Stimulated activated memory B cell treated with anti-CD40 and anti-IgM and Interleukin-4, amounts not matched to agents 10 μg/mL and 1 μg/mL and 100 μg/mL, for 72 hours (primary cell): Measurements from ENCODE around the gene ZW10.
"Not testable (repeated sequence)": the region's sequence is repeated elsewhere in the genome, so short reads cannot be mapped to it uniquely, and the experiment has no call there.

Experiments used
- ATAC-seq: fragments of 150-1000 bp; cut with Tn5 transposase; 2 replicates; pipeline ENCODE4 v1.10.0; 2021
- H3K27ac Mint-ChIP-seq: one replicate; pipeline ENCODE4 v1.8.0; 2022; ENCODE audit warnings: mild to moderate bottlenecking, mixed read lengths
- H3K27me3 Mint-ChIP-seq: one replicate; pipeline ENCODE4 v1.8.0; 2022; ENCODE audit warnings: mixed read lengths
- H3K36me3 Mint-ChIP-seq: one replicate; pipeline ENCODE4 v1.8.0; 2022; ENCODE audit warnings: mixed read lengths
- H3K4me1 Mint-ChIP-seq: one replicate; pipeline ENCODE4 v1.8.0; 2022; ENCODE audit warnings: mixed read lengths
- H3K4me3 Mint-ChIP-seq: one replicate; pipeline ENCODE4 v1.8.0; 2022; ENCODE audit warnings: mild to moderate bottlenecking, moderate library complexity, mixed read lengths
- H3K9me3 Mint-ChIP-seq: one replicate; pipeline ENCODE4 v1.8.0; 2022; ENCODE audit warnings: mixed read lengths

ZW10 gene

DNA sequence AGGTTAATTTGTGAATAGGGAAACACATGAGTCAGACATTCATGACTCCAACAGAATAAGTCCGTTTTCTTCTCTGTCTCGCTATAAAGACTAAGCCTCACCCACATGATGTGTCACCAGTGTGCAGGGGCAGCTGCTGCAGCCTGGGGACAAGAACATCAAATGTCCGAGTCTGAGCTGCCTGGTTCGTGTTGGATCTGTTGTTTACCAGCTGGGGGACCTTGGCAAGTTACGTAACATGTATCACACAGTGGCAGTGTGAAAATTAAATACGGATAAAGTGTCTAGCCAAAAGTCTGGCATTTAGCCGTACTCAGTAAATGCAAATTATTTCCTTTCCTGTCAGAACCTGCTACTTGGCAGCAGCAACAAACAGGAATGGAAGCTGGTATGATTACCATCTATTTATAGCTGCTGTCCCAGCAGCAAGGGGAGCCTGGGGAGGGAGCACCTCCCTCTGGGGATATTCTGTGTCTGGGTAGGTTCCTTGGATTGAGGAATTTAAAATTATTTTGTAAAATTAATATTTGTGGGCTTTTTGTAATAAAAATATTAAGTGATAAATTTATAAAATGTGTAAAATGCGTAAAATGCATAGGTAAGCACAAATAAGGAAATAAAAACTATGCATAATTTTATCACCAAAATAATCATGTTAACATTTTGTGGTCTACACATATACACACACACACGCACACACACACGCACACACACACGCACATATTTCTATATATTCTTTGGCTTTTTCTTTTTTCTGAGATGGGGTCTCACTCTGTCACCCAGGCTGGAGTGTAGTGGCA lies 4.8 kb upstream of the ZW10 start:
- Mint-ChIP-seq H3K4me3 (no peak overlapping the region), H3K27me3 (peaks cover 33% of the 10 kb centered on the region), H3K4me1 (peaks cover 8% of the 10 kb centered on the region), H3K27ac (no peak overlapping the region), H3K9me3 (no peaks in the 10 kb centered on the region), H3K36me3 (no peaks in the 10 kb centered on the region)
- ATAC-seq, result no peak

DNA sequence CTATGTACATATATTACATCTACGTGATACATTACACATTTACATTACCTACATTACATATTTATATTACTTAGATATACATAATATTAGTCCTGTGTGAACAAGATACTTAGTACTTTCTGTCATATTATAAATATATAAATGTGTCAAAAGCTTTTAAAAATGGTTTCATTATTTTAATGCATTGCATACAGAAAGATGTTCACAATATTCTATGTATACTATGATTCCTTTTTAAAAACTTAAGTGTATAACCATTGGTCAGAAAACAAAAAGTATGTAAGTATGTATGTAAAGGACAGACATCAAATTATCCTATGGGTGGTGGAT lies 647 bp upstream of the ZW10 start:
- ATAC-seq, result no peak
- H3K9me3 Mint-ChIP-seq, result no peaks in the 10 kb centered on the region
- no peaks in the 10 kb centered on the region for H3K36me3 Mint-ChIP-seq
- H3K4me1 Mint-ChIP-seq, result peaks cover 26% of the 10 kb centered on the region
- H3K27ac Mint-ChIP-seq, result peak overlapping the region; percentile 96
- H3K4me3 Mint-ChIP-seq, result peak overlapping the region; percentile 98
- peaks cover under 1% of the 10 kb centered on the region for H3K27me3 Mint-ChIP-seq

DNA sequence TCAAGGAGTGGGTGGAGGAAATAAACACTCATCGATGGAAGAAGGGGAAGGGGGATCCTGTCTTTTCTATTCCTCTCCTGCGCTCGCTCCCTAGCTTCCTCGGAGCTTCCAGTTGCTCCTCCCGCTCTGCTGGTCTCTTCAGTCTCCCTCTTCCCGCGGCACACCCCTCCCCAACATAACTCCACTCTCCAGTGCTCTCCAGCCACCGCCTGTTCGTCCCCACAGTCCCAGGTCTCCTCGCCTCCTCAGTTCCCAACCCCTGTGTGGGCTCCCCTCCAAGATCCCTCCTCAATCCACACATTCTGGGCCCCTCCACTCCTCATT lies 438 bp downstream of the ZW10 start:
- Mint-ChIP-seq H3K27ac (peak overlapping the region; percentile 96), H3K9me3 (no peaks in the 10 kb centered on the region), H3K4me1 (peaks cover 27% of the 10 kb centered on the region), H3K36me3 (peaks cover under 1% of the 10 kb centered on the region), H3K4me3 (peak overlapping the region; percentile 98), H3K27me3 (no peaks in the 10 kb centered on the region)
- no peak for ATAC-seq

DNA sequence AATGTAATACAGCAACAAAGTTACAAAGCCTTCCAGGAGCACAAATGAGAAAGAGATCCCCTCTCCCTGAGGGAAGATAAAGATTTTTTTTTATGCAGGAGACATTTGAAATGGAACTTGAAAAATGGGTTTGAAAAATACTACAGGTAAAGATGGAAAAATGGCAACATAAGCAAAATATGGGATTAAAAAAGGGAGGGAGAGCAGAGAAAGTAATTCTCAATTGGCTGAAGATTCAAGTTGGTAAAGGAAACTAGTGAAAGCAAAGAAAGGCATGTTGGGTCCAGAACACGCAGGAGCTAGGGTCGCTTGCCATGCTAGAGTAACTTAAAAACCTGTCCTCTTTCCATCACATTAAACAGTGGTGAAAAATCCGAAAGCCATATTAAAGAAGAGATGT lies 1.5 kb downstream of the ZW10 start:
- peak overlapping the region; percentile 12 for H3K4me3 Mint-ChIP-seq
- peak overlapping the region; percentile 96 for H3K27ac Mint-ChIP-seq

DNA sequence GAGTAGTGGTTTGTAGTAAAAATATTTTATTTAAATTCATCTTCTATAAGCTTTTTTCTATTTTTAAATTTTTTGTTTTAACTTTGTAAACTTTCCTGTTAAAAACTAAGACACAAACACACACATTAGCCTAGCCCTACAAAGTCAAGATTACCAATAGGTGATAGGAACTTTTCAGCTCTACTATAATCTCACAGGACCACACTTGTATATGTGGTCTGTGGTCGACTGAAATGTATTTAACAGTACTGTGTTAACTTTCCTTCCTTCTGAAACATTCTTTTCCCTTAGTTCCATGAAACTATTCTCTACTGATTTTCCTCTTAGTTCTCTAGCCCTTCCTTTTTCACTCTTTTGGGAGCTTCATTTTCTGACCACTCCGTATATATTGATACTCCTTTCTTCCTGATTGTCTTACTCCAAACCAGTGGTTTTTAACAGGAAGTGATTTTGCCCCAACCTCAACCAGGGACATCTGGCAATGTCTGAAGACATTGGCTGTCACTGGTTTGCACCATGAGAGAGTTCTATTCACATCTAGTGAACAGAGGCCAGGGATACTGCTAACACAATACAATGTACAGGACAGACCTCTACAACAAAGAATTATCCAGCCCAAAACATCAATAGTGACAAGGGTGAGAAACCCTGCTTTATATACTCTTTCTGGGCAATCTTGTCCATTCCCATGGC lies 8.8 kb downstream of the ZW10 start:
- no peak for ATAC-seq
- H3K36me3 Mint-ChIP-seq, result peaks cover 53% of the 10 kb centered on the region
- H3K4me1 Mint-ChIP-seq, result peaks cover 15% of the 10 kb centered on the region
- H3K4me3 Mint-ChIP-seq, result no peak overlapping the region
- H3K27me3 Mint-ChIP-seq, result no peaks in the 10 kb centered on the region
- no peaks in the 10 kb centered on the region for H3K9me3 Mint-ChIP-seq
- no peak overlapping the region for H3K27ac Mint-ChIP-seq

More for the DNA sequence above, 1.5 kb downstream of the ZW10 start:
- no peak for ATAC-seq
- peaks cover 35% of the 10 kb centered on the region for H3K4me1 Mint-ChIP-seq
- H3K27me3 Mint-ChIP-seq, result no peaks in the 10 kb centered on the region
- peaks cover 12% of the 10 kb centered on the region for H3K36me3 Mint-ChIP-seq
- no peaks in the 10 kb centered on the region for H3K9me3 Mint-ChIP-seq

DNA sequence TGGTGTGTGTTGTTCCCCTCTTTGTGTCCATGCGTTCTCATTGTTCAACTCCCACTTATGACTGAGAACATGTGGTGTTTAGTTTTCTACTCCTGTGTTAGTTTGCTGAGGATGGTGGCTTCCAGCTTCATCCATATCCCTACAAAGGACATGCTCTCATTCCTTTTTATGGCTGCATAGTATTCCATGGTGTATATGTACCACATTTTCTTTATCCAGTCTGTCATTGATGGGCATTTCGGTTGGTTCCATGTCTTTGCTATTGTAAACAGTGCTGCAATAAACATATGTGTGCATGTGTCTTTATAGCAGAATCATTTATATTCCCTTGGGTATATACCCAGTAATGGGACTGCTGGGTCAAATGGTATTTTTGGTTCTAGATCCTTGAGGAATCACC lies 10.5 kb downstream of the ZW10 start:
- H3K9me3 Mint-ChIP-seq, H3K27me3 Mint-ChIP-seq, ATAC-seq, H3K27ac Mint-ChIP-seq, H3K4me3 Mint-ChIP-seq: not testable (repeated sequence)
- H3K36me3 Mint-ChIP-seq, result peaks cover 66% of the 10 kb centered on the region
- peaks cover 14% of the 10 kb centered on the region for H3K4me1 Mint-ChIP-seq

DNA sequence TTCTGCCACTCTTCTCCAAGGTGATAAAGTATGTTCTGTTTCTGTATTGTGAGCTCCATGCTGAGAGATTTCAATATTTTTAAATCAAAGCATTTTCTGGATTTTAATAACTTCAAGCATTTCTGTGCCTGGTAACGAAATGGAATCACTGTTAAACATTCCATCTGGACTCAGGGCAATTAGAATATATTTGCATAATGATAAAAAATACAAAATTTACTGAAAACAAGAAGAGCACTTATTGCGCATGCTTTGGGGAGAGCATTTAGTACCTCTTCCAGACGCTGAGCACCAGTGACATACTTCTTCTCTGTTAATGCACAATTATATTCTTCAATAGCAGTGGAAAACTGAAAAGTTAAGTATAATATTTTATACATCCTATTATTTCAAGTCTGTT lies 13.3 kb downstream of the ZW10 start:
- no peaks in the 10 kb centered on the region for H3K9me3 Mint-ChIP-seq
- H3K27me3 Mint-ChIP-seq, result no peaks in the 10 kb centered on the region
- peaks cover 6% of the 10 kb centered on the region for H3K4me1 Mint-ChIP-seq
- no peak overlapping the region for H3K27ac Mint-ChIP-seq
- peaks cover 70% of the 10 kb centered on the region for H3K36me3 Mint-ChIP-seq
- no peak overlapping the region for H3K4me3 Mint-ChIP-seq
- ATAC-seq, result no peak

DNA sequence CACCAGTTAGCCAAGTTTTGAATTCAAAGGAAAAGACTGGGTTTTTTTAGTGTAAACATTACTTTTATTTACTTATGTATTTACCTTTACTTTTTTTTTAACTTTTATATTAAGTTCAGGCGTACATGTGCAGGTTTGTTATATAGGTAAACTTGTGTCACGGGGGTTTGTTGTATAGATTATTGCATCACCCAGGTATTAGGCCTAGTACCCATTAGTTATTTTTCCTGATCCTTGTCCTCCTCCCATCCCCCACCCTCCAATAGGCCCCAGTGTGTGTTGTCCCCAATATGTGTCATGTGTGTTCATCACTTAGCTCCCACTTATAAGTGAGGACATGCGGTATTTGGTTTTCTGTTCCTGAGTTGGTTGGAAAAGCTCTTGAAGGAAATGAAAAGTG lies 20.6 kb downstream of the ZW10 start:
- Mint-ChIP-seq H3K9me3 (no peaks in the 10 kb centered on the region), H3K36me3 (peaks cover 36% of the 10 kb centered on the region), H3K4me1 (no peaks in the 10 kb centered on the region), H3K4me3 (no peak overlapping the region), H3K27me3 (no peaks in the 10 kb centered on the region), H3K27ac (no peak overlapping the region)
- ATAC-seq, result no peak

DNA sequence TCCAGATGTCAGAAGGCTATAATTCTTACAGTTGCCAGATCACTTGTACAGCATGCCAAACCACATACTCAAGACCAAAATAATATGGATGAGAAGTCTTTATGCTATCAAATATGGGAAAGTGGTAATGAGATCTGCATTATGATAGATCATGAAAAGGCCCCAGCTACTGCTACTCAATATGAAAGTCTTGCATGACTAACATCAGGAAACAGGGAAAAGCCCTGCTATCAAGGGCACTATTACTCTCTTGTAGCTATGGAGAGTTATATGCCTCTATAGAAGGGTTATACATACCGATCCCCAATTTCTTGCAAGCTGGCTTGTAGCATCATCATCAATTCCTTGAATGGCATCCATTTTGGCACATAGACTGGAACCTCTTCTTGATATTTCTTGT lies 37.2 kb downstream of the ZW10 start:
- Mint-ChIP-seq H3K36me3 (peaks cover 70% of the 10 kb centered on the region), H3K4me3 (no peak overlapping the region), H3K27me3 (no peaks in the 10 kb centered on the region), H3K27ac (no peak overlapping the region), H3K4me1 (no peaks in the 10 kb centered on the region), H3K9me3 (no peaks in the 10 kb centered on the region)
- ATAC-seq, result no peak

DNA sequence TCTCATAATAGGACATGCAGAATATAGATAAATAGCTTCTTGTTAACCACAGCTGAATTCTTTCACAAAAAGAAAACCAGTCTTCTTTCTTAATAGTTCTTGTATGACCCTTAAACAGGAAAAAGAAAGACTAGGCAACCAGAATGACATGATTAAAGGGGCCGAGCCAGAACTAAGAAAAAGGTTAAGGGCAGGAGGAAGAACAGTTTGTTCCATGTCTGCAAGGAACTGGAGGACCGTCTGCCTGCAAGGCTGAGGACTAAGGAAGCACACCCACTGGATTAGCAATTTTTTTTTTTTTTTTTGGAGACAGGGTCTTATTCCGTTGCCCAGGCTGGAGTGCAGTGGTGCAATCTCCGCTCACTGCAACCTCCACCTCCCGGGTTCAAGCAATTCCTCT lies 41.4 kb downstream of the ZW10 start:
- no peak overlapping the region for H3K4me3 Mint-ChIP-seq
- H3K36me3 Mint-ChIP-seq, result peaks cover 41% of the 10 kb centered on the region
- no peaks in the 10 kb centered on the region for H3K27me3 Mint-ChIP-seq
- no peak overlapping the region for H3K27ac Mint-ChIP-seq
- H3K4me1 Mint-ChIP-seq, result no peaks in the 10 kb centered on the region
- H3K9me3 Mint-ChIP-seq, result no peaks in the 10 kb centered on the region
- no peak for ATAC-seq

DNA sequence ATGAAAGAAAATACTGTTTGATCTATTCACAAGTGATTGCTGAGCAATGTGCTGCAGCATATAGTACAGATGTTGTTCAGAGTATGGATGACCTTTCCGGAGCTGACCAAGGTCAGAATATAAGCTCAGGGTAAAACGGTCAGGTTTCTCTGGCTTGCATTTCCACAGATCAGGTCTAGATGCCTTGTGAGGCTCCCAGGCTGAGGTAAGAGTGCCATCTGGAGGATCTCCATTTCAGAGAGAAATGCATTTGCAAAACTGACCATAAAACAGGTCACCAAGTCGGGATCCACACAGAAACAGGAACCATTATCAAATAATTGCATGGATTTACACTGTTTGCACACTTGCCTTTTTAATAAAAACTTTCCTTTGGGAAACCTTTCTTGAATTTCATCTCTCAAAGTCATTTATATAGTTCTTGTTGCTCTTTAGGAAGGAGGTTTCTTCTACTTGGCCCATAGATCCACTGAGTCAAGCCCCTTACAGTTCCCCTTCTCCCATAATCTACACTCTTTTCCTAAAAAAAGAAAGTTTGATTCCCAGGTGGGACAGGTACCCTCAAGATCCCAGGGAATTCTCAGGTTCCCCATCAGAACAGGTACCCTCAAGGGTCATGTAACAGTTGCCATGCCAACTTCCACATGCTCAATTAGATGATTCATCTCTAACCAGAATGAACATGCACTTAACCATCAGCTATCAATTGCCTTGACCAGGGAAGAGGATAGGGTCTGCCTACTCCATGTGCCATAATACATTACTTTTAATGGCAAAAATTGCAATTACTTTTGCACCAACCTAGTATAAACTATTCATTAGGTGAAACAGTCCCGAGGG lies 42.4 kb downstream of the ZW10 start:
- peaks cover 35% of the 10 kb centered on the region for H3K36me3 Mint-ChIP-seq
- no peak overlapping the region for H3K4me3 Mint-ChIP-seq
- no peak for ATAC-seq

DNA sequence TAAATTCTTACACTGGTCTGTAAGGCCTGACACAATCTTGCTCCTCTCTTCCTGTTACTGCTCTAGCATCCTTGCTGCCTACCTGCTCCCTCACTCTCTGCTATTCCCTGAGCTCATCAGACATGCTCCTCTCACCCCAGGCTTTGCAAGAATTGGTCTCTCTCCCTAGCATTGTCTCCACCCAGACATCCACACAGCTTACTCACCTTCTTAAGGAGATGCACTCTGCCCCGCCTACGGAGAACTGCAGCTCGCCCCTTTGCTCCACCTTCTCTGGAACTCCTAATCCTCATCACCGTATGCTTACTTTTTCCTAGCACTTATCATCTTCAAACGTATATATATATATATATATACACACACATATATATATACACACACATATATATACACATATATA lies 44.0 kb downstream of the ZW10 start:
- Mint-ChIP-seq H3K27me3 (no peaks in the 10 kb centered on the region), H3K9me3 (no peaks in the 10 kb centered on the region), H3K4me1 (no peaks in the 10 kb centered on the region), H3K36me3 (peaks cover 36% of the 10 kb centered on the region), H3K4me3 (no peak overlapping the region), H3K27ac (no peak overlapping the region)
- ATAC-seq, result no peak

More for the DNA sequence above, 42.4 kb downstream of the ZW10 start:
- Mint-ChIP-seq H3K27ac (no peak overlapping the region), H3K9me3 (no peaks in the 10 kb centered on the region), H3K4me1 (no peaks in the 10 kb centered on the region), H3K27me3 (no peaks in the 10 kb centered on the region)

DNA sequence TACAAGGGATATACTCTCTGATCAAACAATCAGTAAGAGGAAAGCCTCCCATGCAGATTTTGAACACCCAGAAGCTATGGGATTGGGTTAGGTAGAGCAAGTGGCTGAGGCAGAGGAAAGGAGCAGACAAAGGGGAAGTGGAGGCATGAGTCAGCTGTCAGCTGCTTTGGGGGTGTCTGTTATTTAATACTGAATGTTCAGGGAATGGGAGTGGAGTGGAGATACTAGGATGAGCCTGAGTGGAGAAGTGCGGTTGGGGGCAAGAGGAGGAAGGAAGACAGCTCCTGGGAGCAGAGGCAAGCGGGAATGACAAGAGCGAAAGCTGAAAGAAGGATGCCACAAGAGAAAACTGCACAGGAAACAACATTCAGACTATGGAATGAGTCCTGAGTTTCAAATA lies 44.7 kb downstream of the ZW10 start:
- H3K27me3 Mint-ChIP-seq, result no peaks in the 10 kb centered on the region
- H3K4me1 Mint-ChIP-seq, result no peaks in the 10 kb centered on the region
- peaks cover 30% of the 10 kb centered on the region for H3K36me3 Mint-ChIP-seq
- ATAC-seq, result no peak
- no peak overlapping the region for H3K27ac Mint-ChIP-seq
- no peak overlapping the region for H3K4me3 Mint-ChIP-seq
- no peaks in the 10 kb centered on the region for H3K9me3 Mint-ChIP-seq

DNA sequence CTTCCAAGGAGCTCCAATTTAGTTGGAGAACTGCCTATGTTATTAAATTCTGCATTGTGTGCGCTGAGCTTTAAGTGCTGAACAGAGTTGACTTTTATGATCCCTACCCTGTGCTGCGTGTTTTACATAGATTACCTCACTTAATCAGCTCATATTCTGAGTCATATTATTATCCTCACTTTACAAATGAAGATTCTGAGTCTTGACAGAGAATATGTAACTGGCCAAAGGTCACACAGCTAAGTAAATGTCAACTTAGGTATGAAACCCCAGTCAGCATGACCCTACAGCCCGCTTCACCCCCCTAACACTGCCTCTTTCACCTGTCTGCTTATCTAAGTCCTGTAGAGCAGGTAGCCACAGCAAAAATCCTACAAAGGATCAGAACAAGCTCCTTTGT lies 47.6 kb downstream of the ZW10 start:
- no peak overlapping the region for H3K27ac Mint-ChIP-seq
- no peak for ATAC-seq
- peaks cover 7% of the 10 kb centered on the region for H3K9me3 Mint-ChIP-seq
- H3K4me3 Mint-ChIP-seq, result no peak overlapping the region
- no peaks in the 10 kb centered on the region for H3K27me3 Mint-ChIP-seq
- peaks cover 32% of the 10 kb centered on the region for H3K36me3 Mint-ChIP-seq
- H3K4me1 Mint-ChIP-seq, result no peaks in the 10 kb centered on the region

DNA sequence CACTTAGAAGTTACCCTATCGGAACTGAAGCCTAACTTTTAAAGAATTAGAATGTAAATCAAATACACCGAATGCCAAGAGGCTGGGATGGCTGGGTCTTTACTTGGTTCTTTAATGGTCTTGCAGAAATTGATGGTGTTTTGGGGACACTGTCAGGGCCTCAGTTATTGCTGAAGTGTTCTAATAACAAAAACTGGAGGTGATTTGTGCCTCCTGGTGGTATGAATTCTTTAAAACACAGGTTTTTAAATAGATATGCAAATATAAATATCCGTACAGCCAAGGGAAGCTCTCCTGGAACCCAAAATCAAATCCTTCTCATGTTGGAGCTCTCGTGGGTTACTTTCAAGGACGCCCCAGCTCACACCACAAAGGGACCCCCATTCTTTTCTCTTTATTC lies 48.1 kb downstream of the ZW10 start:
- Mint-ChIP-seq H3K27ac (no peak overlapping the region), H3K9me3 (peaks cover 9% of the 10 kb centered on the region), H3K4me1 (no peaks in the 10 kb centered on the region), H3K36me3 (peaks cover 37% of the 10 kb centered on the region), H3K27me3 (no peaks in the 10 kb centered on the region), H3K4me3 (no peak overlapping the region)
- no peak for ATAC-seq

DNA sequence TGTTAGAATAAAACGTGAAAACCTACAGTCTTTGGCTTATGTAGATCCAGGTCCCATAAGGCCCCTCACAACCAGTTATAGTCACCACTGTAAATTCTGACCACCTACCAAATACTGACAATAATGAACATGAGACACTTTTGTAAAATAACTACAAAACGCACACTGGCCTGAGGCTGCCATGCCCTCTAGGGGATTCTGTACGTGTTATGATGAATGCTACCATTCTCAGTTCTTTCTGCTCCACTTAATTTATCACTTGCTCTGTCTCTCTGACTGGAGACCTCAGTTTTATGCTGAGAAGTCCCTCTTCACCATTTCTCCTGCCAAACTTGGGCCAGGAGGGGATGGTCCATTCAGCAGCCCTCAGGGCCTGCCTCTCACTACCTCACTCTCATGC lies 48.7 kb downstream of the ZW10 start:
- ATAC-seq, result no peak
- H3K4me1 Mint-ChIP-seq, result no peaks in the 10 kb centered on the region

More for the DNA sequence above, 48.7 kb downstream of the ZW10 start:
- H3K27ac Mint-ChIP-seq, result no peak overlapping the region
- peaks cover 11% of the 10 kb centered on the region for H3K9me3 Mint-ChIP-seq
- peaks cover 42% of the 10 kb centered on the region for H3K36me3 Mint-ChIP-seq
- H3K27me3 Mint-ChIP-seq, result no peaks in the 10 kb centered on the region
- H3K4me3 Mint-ChIP-seq, result no peak overlapping the region
